Right hindlimb (tissue), 1 donor: ENCODE measurements around the gene SLC38A2.
"Not testable (repeated sequence)": the region's sequence is repeated elsewhere in the genome, so short reads cannot be mapped to it uniquely, and the experiment has no call there.

ENCODE experiments used
- DNase-seq: peaks from one replicate; pipeline ENCODE4 v3.0.0-alpha.2; 2018

The SLC38A2 gene

DNA sequence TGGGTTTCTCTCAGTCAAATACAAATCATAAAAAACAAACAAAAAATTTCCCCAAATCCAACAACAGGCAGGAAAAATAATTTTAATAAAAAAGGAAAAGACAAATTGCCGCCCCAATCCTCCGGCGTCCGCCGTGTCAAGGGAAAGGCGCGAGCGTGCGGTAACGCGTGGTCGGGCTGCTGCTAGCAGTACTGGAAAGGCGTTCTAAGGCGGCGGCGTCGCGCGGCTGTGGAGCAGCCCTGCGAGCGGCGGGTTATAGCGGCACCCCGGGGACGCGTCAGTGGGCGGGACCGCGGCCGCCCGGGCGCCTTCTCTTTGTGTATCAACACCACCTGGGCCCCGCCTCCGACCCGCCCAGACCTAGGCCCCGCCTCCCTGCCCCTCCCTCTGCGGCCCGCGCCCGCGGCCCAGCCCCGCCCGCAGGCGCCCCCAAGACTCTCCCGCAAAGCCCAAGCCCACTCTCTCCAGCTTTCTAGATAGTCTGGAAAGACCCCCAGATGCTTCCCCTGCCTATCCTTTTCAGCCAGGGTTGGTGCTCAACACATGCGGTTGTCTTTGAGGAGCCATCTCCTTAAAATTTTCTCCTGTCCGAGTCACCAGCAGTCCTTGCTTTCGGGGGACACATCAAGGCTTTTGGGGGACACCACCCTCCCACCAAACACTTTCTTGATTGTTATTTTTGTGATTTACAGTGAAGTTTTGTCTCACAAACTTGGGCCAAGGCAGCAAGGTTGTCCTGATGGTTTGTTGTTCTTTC, at the start of gene SLC38A2:
SLC38A2 (minus strand) TSS at position 230 of the 757 bp plus-strand sequence. CDS start 1,480 bp downstream, outside the sequence.
- peak; percentile 96 for DNase-seq

DNA sequence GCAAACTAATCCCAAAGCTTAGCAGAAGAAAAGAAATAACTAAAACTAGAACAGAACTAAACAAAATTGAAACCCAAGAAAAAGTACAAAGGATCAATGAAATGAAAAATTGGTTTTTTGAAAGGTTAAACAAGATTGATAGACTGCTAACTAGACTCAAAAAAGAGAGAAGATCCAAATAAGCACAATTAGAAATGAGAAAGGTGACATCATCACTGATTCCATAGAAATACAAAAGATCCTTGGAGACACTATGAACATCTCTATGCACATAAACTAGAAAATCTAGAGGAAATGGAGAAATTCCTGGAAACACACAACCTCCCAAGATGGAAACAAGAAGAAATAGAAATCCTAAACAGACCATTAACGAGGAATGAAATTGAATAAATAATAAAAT, 47.1 kb upstream of the SLC38A2 start:
- DNase-seq = no peak

DNA sequence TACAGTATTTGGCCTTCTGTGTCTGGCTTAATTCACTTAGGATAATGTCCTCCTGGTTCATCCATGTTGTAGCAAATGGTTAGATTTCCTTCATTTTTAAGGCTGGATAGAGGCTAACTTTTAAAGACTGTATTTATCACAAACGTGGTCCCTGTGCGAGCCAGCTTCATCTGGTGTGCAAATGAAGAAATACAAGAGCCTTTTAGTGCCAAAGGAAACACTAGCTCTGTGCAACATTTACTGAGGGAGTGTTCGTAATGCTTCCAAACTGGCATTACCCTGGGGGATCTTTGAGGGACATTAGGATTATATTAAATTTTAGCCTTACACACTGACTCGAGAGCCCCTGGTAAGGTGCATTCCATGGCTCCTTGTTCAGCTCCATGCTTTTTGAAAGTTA, 43.0 kb upstream of the SLC38A2 start:
- no peak for DNase-seq

DNA sequence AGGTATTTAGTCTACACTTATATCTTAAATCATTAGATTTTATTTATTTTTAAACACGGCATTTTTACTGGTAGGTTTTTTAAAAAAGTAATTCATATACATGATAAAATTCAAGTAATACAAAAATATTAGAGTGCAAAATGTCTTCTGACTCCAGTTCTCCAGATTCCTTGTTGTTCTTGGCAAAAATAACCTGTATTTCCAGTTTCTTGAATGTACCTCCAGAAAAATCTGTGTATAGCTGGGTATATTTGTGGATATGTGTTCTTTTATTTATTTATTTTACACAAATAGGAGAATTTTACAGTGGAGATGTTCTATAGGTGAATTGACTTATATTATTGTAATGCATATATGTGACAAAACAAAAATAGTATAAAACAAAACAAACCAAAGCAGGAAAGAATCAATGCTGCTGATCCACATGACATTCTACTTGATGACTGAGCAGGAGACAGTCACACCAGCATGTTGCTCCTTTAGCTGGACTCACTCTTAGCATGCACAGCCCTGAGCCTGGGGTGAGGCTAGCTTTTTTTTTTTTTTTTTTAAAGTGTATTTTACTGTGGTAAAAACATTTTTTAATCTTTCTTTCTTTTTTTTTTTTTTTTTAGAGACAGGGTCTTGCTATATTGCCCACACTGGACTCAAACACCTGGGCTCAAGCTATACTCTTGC, 42.2 kb upstream of the SLC38A2 start:
- no peak for DNase-seq

DNA sequence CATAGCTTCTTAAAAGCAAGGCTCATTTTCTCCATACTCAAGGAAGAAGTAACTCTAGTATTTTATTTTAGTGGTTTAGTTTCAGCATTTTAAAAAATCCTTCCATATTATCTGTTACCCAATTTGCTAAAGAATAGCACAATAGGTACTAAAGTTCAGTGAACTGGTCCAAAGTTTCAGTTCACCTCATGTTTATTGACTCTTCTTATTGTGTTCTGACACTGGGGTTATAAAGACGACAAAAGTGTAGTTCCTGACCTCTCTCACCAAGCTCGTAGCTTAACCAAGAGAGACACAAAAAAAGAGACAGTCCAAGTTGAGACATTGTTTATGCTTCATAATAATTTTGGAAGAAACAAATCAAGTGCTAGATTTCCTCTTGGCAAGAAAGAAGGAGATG, 40.8 kb upstream of the SLC38A2 start:
- DNase-seq = no peak

DNA sequence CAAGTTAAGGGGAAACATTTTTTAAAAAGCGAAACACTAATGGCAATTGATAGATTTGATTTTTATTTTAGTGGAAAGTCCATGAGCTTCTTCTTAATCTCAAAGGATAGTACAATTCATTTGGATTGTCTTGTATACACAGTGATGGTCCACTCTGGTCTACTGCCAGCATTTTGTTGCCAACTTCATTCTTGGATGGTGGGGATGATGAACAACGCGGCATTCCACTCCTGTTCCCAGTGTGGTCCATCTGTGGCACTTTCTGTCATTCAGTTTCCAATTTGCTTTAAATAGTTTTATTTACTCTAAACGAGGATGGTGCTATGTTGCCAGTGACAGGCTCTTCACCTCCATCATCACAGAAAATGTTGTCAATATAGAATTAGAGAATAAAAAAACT, 40.3 kb upstream of the SLC38A2 start:
- DNase-seq = no peak

DNA sequence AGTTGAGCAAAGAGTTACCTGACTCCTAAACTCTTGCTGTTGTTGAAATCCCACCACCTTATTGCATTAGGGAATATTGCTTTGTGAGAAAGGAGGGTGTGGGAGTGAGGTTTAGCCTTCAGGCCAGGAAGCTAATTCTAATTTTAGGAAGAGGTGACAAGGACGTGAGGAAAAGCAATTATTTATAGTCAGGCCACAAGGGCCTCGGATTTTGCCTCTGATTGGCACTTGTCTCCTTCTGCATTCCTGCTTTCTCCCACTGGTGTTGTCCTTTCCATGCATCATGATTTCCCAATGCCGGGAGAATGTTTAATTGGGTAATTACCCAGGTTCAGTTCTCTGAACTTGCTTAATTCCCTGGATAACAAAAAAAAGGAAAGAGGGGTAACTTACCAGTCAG, 37.9 kb upstream of the SLC38A2 start:
- no peak for DNase-seq

DNA sequence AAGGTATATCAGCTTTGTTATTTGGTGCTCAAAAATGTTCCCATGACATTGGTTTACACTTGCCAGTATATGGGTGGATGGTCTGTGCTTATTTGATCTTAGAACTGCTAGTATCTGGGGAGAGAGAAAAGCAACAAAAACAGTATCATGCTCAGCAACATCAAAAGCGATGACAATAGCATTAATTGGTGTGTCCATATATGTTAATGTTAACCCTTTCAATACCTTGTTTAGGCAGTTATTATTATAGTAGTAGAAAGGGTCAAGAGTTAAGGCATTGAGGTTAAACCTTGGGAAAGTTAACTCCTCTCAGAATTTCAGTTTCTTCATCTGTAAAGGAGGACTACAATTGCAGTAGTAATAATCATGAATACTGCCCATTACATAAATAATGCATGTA, 37.4 kb upstream of the SLC38A2 start:
- DNase-seq = no peak

DNA sequence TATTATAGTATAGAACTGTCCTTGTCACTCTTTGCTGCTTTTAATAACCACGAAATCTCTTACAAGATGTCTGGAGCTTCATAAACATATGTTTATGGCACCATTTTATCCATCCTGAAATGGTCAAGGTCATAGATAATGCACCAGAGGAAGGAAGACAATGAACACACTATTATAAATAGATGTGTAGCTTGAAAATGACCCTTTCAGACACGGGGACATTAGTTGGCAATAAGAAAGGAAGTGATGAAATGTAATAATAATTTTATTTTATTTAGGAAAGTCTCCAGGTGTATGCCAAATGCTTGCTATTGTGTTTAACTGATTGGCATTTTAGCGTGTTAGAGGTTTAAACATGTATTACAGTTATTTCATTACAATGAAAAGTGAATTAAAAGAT, 36.8 kb upstream of the SLC38A2 start:
- no peak for DNase-seq

DNA sequence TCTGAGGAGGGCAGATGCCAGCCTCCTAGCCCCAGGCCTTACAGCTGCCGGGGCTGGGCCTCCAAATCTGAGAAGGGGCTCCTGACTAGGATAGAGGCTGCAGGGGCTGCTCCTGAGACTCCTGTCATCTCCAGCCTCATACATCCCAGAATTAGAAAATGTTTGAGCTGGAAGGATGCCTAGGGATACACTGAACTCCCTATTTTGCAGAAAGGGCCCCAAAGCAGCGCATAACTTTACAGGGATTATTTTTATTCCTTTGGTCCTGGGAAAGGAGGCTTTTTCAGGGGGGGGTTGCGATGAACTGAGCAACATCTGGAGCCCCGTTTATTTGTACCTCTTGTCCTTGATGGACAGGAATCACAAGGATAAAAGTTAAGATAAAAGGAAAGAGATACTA, 35.9 kb upstream of the SLC38A2 start:
- DNase-seq = no peak

DNA sequence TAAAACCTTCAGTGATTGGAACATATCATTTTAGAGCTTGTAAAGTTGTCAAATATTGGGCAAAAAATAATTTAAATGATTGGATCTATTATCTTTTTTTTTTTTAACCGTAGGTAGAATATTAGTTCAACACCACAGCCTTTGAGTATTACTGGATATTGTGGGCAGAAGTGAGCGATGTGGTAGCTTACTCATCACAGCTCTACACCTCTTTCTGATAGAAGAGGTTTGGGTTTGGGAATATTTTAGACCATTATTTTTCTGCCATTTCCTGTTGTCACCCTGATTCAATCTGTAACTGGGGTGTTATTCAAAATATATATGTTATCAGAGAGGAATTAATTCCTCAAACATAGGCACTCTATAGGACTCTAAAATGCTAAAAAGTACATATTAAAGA, 34.8 kb upstream of the SLC38A2 start:
- DNase-seq = no peak

DNA sequence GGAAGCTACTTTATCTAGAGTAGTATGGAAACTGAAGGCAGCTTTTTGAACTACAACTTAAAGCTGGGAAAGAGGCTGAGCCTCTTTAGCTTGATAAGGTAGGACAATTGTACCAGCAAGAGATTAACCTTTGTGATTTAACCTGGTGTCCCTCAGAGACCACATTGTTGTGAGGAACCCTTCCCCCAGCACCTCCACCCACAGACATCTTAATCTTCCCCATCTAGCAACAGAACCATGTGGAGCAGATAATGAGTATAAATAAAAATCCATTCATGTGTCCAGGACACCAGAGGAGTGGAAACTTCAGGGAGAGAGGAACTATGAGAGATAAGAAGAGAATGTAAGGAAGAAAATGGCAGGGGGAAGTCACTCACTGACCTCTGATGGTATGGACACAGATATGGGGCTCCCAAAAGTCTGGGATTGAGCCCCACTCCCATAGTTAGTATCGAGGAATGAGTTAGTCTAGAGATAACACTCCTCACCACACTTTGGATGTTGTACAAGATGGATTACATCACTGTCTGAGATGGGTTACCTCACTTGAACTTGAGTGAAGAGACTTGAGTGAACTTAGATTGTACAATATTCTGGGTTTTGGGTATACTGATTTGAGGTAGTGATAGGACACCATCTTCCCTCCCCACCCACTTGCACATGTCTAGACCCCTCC, 33.9 kb upstream of the SLC38A2 start:
- DNase-seq = no peak

DNA sequence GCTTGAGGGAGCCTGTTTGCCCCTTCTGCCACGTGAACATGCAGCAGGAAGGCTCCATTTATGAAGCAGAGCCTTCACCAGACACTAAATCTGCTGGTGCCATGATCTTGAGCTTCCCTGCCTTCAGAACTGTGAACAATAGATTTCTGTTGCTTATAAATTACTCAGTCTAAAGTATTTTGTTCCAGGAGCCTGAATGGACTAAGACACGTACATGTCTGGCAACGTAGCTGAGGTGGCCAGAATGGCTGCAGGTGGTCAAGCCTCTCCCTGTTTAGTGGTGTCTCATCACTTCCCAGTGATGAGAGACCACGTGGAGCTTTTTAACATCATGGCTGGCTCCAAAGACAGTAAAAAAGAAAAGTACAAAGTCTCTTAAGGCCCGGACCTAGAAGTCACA, 32.2 kb upstream of the SLC38A2 start:
- DNase-seq = no peak

DNA sequence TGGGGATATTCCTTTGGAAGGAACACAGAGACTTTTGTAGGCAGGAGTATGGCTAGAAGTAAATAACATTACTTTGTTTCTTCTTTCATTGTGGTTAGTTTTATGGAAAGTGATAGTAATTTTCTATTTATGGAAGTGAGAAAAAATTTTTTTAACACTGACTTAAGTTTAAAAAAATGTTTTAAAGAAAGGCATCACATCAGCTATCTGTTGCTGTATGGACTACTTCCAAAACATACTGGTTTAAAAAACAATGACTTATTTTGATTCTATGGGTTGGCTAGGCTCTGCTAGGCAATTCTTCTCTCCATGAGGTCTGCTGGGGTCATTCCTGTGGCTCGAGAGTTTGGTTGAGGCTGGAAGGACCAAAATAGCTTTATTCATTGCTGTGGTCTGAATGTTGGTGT, 31.7 kb upstream of the SLC38A2 start:
- no peak for DNase-seq

DNA sequence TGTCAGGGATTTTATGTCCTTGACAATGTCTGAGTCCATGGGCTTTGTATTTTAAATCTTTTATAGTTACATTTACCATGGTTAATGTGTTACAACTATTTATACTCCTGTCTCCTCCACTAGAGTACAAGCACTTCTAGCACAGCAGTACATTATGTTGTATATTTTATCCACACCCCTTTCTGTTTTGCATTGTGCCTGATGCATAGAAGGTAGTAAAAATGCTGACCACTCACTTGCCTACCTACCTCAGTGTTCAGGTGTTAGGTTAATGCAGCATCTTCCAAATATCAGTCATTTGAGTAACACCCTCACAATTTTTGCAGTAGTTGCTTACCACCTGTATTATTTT, 31.1 kb upstream of the SLC38A2 start:
- no peak for DNase-seq

DNA sequence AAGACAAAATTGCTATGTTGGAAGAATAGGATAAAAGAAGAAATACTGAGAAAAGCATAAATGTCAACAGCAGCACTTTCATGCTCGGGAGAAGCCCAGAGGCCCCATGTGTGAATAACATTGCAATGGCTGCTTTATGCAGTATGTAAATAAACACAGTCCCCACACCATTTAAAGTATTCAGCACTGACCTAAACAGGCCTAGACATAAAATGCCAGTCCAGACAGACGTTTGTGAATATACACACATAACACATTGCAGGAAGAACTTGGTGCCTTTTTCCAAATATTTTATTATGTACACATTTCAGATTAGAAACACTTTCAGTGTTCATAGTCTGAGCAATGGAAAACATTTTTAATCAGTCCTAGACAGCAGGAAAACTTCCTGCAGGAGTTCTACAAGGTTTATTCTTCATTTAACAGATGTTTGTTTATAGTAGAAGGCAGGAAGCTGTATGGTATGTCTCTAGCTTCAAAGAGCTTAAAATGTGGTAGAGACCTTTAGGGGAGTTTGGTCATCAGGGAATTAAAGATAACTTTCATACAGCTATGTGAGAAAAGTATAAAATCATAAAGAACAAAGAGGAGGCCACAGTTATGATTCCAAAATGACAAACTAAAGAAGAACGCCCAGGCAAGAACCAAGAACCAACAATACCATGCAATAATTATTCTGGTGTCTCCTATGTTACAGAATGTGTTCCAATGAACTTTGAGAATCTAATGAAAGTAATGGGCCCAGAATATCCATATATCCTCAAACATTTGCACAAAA, 30.6 kb upstream of the SLC38A2 start:
- no peak for DNase-seq

DNA sequence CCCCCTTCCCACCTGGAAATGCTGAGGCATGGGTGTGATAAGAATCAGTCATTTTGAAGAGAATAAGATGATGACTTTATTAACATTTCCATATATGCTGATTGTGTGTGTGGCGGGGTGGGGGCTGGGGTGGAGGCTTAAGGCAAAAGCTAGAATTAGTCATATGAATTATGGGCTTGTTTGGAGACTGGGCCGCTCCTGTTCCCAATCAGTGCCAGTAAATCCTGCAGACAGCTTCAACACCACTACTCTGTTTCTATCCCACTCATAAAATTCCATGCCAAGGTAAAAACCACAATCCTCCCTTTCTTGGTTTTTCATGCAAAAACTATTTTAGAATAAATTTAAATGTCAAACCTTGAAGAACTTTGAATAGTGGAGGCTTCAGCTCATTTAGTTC, 29.9 kb upstream of the SLC38A2 start:
- peak; percentile 68 for DNase-seq

DNA sequence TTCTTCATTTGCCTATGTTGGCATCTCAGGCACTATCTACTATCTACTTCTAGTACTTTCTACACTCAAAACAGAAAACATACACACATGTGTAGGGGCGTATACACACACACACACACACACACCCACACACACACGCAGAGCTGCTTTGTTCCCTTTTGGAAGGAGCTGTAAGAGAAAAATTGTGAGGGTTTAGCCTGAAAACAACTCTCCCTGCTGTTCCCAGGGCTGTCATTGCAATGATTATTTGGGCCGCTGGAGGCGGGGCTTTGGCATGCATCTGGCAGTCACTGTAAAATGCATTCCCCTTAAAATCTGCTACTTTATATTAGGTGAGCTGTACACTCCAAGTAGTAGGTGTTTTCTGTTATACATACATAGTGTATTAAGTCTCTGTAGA, 29.1 kb upstream of the SLC38A2 start:
- peak; percentile 74 for DNase-seq

DNA sequence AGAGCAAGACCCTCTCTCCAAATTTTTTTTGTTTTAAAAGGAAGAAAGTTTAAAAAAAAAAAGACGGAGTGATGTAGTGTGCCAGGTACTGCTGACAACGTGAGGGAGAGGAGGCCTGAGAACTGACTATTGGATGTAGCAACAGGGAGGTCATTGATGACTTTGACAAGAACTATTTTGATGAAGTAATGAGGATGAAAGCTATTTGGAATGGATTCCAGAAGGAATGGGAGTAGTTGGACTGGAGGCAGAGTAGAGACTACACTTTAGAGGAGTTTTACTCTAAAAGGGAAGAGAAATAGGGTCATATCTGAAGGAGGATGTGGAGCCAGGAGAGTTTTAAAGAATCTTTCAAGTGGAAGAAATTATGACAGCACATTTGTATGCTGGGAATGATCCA, 27.8 kb upstream of the SLC38A2 start:
- no peak for DNase-seq

DNA sequence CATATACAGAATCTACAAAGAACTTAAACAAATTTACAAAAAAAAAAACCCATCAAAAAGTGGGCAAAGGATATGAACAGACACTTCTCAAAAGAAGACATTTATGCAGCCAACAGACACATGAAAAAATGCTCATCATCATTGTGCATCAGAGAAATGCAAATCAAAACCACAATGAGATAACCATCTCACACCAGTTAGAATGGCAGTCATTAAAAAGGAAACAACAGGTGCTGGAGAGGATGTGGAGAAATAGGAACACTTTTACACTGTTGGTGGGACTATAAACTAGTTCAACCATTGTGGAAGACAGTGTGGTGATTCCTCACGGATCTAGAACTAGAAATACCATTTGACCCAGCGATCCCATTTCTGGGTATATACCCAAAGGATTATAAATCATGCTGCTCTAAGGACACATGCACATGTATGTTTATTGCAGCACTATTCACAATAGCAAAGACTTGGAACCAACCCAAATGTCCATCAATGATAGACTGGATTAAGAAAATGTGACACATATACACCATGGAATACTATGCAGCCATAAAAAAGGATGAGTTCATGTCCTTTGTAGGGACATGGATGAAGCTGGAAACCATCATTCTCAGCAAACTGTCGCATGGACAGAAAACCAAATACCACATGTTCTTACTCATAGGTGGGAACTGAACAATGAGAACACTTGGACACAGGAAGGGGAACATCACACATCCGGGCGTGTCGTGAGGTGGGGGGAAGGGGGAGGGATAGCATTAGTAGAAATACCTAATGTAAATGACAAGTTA, 27.1 kb upstream of the SLC38A2 start:
- DNase-seq = not testable (repeated sequence)

DNA sequence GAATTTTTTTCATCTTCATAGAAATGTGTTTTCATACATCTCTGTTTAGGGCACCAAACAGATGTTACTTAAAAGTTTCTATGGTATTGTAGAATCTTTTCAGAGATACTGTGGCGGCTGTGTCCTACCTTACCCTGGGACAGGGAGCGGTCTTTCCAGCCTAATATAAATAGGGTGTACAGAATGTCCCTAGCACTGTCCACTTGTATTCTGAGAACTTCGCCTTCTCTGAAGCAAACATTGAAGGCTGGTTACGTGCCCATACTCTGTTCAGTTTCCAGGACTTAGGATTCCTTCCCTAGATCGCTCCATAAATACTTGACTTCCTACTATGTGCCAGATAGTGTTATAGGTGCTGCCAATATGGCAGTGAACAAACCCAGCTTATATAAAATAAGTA, 24.3 kb upstream of the SLC38A2 start:
- DNase-seq = no peak

DNA sequence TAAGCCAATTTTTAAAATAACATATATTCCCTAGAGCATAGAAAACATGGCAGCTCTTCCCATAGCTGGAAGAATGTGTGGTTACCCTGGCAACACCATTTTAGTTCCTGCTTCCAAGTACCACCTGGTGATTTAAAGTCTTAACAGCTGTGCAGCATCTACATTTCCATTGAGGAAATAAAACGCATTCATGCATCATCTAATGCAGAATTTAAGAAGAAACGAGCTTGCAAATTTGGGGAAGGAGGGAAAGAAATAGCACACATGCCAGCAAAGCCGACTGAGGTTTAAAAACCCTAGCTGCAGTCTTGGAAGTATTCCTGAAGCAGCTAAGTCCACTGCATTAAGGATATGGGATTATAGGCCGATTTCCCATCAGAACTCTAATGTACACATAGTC, 22.8 kb upstream of the SLC38A2 start:
- peak; percentile 22 for DNase-seq

DNA sequence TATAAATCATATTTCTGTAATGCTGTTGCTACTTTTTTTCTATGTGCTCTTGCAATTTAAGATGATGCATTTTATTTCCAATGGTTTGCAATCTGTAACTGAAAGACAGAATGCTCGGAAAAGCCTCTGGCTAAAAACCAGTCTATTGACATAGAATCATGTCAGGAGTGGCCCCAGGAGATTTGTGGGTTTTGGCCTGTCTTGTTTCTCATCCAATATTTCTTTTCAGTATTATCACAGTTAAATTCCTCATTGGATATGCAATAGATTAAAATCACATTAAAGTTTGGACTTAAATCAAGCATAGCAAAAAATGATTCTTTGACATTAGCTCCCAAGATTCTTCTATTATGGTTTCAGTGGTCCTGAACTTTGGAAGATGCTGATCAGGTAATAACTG, 19.1 kb upstream of the SLC38A2 start:
- DNase-seq = peak; percentile 59
